HG03432 (cell line): ENCODE results near the gene ENOX1.

Experiments
- ATAC-seq: cut with Tn5 transposase; IDR thresholded peaks from one replicate; pipeline ENCODE4 v1.9.1; 2021; ENCODE audit warnings: mild to moderate bottlenecking, moderate library complexity; ENCODE audit not compliant: unreplicated experiment

ENOX1 gene

GRCh38 chr13:43611281-43612273 is 175.2 kb downstream of the ENOX1 start:
- ATAC-seq: no peak

GRCh38 chr13:43608400-43609137 is 178.2 kb downstream of the ENOX1 start:
- no peak for ATAC-seq

GRCh38 chr13:43597599-43597945 is 189.2 kb downstream of the ENOX1 start:
- ATAC-seq: no peak

- no peak for ATAC-seq
These were observed 189.7 kb downstream of the ENOX1 start for GRCh38 chr13:43596924-43597598.

- ATAC-seq: no peak
These were observed 190.8 kb downstream of the ENOX1 start for GRCh38 chr13:43596006-43596405.

- ATAC-seq: no peak
These were observed 199.4 kb downstream of the ENOX1 start for GRCh38 chr13:43587376-43587775.

GRCh38 chr13:43584751-43585150 is 202.0 kb downstream of the ENOX1 start:
- no peak for ATAC-seq

- no peak for ATAC-seq
These were observed 203.5 kb downstream of the ENOX1 start for GRCh38 chr13:43583321-43583720.

GRCh38 chr13:43580280-43580679 is 206.5 kb downstream of the ENOX1 start:
- ATAC-seq: no peak

- ATAC-seq: no peak
These were observed 207.5 kb downstream of the ENOX1 start for GRCh38 chr13:43579321-43579720.

- ATAC-seq: no peak
These were observed 212.2 kb downstream of the ENOX1 start for GRCh38 chr13:43574605-43575004.

- ATAC-seq: no peak
These were observed 212.8 kb downstream of the ENOX1 start for GRCh38 chr13:43573802-43574514.

- ATAC-seq: no peak
These were observed 213.4 kb downstream of the ENOX1 start for GRCh38 chr13:43573361-43573740.

- no peak for ATAC-seq
These were observed 214.0 kb downstream of the ENOX1 start for GRCh38 chr13:43572656-43573360.

GRCh38 chr13:43569658-43570057 is 217.1 kb downstream of the ENOX1 start:
- no peak for ATAC-seq

- ATAC-seq: no peak
These were observed 219.2 kb downstream of the ENOX1 start for GRCh38 chr13:43567608-43568007.

- no peak for ATAC-seq
These were observed 221.8 kb downstream of the ENOX1 start for GRCh38 chr13:43564952-43565351.

- ATAC-seq: no peak
These were observed 225.7 kb downstream of the ENOX1 start for GRCh38 chr13:43561081-43561480.

- no peak for ATAC-seq
These were observed 227.8 kb downstream of the ENOX1 start for GRCh38 chr13:43558939-43559338.

- no peak for ATAC-seq
These were observed 228.4 kb downstream of the ENOX1 start for GRCh38 chr13:43558326-43558725.
